Activated T-cell treated with anti-CD3 and anti-CD28 coated beads, Interleukin-2, amount 50 U/mL, for 72 hours (primary cell): Measurements from ENCODE around the gene ARHGAP15. TPM values are rescaled to one million over a fixed set of nuclear protein-coding genes. Genes with fewer than 3 reads are reported as not detected.

Experiments used
- ATAC-seq, 2 donors: fragments of 150-1000 bp; cut with Tn5 transposase; replicated peaks in 1 of 2; 2 replicates each; pipeline ENCODE4 v1.10.0; 2021; ENCODE audit warnings: moderate library complexity in 2 of 2, mild to moderate bottlenecking in 1 of 2
- DNase-seq, 2 donors: peaks; one replicate each; pipeline ENCODE4 v3.0.0; 2021 to 2022; ENCODE audit warnings: mixed read lengths in 1 of 2
- H3K27ac Mint-ChIP-seq: one replicate; pipeline ENCODE4 v1.8.0; 2022; ENCODE audit warnings: mild to moderate bottlenecking, moderate library complexity, mixed read lengths
- H3K27me3 Mint-ChIP-seq: one replicate; pipeline ENCODE4 v1.8.0; 2022; ENCODE audit warnings: low read depth, mixed read lengths
- H3K36me3 Mint-ChIP-seq, 2 donors: one replicate each; pipeline ENCODE4 v1.8.0; 2022; ENCODE audit warnings: mixed read lengths in 2 of 2, mild to moderate bottlenecking in 1 of 2; ENCODE audit not compliant: insufficient read depth in 2 of 2
- H3K4me1 Mint-ChIP-seq: one replicate; pipeline ENCODE4 v1.8.0; 2022; ENCODE audit warnings: low read depth, mixed read lengths
- H3K4me3 Mint-ChIP-seq, 2 donors: one replicate each; pipeline ENCODE4 v1.8.0; 2022; ENCODE audit warnings: mild to moderate bottlenecking in 2 of 2, mixed read lengths in 2 of 2, moderate library complexity in 2 of 2
- H3K9me3 Mint-ChIP-seq, 2 donors: one replicate each; pipeline ENCODE4 v1.8.0; 2022; ENCODE audit warnings: mixed read lengths in 2 of 2
- total RNA-seq, 2 donors: library from RNA; stranded (reverse); gene quantifications; one replicate each; pipeline ENCODE4 v1.2.3, GENCODE V29; 2022

The ARHGAP15 gene
- total RNA-seq, 2 donors from 2014 or later: 94.6 to 111 TPM

DNA sequence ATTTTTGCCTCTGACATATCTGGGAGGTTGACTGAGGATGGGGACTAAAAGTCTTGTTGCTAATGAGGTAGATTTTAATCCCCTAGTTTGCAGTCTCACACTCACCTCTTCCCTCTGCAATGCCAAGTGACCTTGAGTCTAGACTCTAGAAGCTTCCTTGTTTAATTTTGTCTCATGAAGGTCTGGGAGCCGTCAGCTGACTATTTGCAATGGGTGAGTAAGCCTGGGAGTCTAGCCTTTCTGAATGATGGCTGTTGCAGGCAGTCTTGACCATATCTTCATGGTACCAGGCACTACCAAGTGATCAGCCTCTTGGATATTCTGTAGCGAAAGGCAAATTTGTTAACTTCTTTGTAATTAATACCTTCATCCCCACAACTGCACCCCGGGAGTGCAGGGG is 61.2 kb downstream of the ARHGAP15 start:
- H3K4me3 Mint-ChIP-seq: no peak overlapping the region
- peaks cover 35% of the 10 kb centered on the region for H3K4me1 Mint-ChIP-seq
- H3K36me3 Mint-ChIP-seq: peaks cover 0 to 13% of the 10 kb centered on the region in 2 donors
- H3K27me3 Mint-ChIP-seq: no peaks in the 10 kb centered on the region
- ATAC-seq (no peak), DNase-seq (no peak)
- no peaks in the 10 kb centered on the region for H3K9me3 Mint-ChIP-seq
- no peak overlapping the region for H3K27ac Mint-ChIP-seq

DNA sequence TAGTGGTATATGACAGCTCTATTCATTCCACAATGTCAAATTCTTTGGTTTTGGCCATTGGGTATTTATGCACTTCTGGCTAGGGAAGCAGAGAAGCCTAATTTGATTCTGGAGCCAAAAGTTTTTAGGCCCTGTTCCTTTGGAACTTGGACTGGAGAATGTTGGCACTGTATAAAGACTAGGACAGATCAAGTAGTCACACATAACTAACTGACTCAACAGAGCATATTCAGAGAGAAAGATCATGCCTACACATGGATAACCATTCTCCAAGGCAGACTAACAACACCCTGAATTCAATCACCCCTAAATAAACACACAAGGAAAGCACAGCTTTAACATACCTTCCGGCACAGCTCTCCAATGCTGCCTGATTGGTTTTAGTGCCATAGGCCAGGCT is 62.9 kb downstream of the ARHGAP15 start:
- no peak for ATAC-seq

DNA sequence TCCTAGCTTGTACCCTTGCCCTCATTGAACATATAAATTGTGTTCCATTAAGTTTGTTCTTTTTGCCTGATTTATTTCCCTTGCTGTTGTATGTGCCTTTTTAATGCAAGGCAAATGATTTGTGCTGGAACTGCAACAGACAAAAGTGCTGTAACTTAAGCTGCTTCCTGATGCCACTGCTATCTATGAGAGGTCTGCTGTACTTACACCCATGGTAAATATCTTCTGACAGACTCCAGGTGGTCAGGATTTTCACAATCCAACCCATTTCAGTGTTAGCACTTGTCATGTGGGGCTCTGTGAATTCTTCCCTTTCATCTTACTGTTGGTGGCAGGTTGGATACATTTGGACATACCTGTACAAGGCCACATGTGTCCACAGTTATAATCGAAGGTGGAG is 63.5 kb downstream of the ARHGAP15 start:
- no peak for ATAC-seq
- peaks cover 28% of the 10 kb centered on the region for H3K4me1 Mint-ChIP-seq
- no peaks in the 10 kb centered on the region for H3K27me3 Mint-ChIP-seq
- H3K4me3 Mint-ChIP-seq: no peak overlapping the region
- H3K36me3 Mint-ChIP-seq: peaks cover 0 to 13% of the 10 kb centered on the region in 2 donors
- DNase-seq: no peak
- H3K27ac Mint-ChIP-seq: no peak overlapping the region
- no peaks in the 10 kb centered on the region for H3K9me3 Mint-ChIP-seq

More for the DNA sequence above, 62.9 kb downstream of the ARHGAP15 start:
- H3K27ac Mint-ChIP-seq: no peak overlapping the region
- DNase-seq: no peak
- peaks cover 0 to 13% of the 10 kb centered on the region in 2 donors for H3K36me3 Mint-ChIP-seq
- no peak overlapping the region for H3K4me3 Mint-ChIP-seq
- peaks cover 28% of the 10 kb centered on the region for H3K4me1 Mint-ChIP-seq
- H3K27me3 Mint-ChIP-seq: no peaks in the 10 kb centered on the region
- H3K9me3 Mint-ChIP-seq: no peaks in the 10 kb centered on the region

DNA sequence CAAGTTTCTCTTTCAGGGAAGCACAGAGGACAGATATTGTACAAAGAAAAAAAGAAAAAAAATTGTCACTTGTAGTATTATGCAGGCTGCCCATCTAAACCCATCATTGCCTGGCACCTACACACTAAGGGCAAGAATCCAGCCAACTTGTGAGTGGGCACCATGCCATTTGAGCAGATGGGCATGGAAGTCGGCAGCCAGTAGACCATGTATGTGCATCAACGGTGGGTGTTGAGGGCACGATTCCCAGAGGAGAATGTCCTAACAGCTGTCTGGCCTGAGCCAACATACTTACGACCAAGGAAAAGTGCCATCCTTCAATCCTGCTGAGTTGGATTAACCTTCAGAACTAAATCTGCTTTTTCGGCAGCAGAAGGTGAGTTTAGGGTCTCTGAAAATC is 63.9 kb downstream of the ARHGAP15 start:
- Mint-ChIP-seq H3K27ac (no peak overlapping the region), H3K36me3 (peaks cover 0 to 13% of the 10 kb centered on the region in 2 donors), H3K4me1 (peaks cover 28% of the 10 kb centered on the region), H3K27me3 (no peaks in the 10 kb centered on the region), H3K4me3 (no peak overlapping the region), H3K9me3 (no peaks in the 10 kb centered on the region)
- no peak for ATAC-seq
- DNase-seq: no peak

DNA sequence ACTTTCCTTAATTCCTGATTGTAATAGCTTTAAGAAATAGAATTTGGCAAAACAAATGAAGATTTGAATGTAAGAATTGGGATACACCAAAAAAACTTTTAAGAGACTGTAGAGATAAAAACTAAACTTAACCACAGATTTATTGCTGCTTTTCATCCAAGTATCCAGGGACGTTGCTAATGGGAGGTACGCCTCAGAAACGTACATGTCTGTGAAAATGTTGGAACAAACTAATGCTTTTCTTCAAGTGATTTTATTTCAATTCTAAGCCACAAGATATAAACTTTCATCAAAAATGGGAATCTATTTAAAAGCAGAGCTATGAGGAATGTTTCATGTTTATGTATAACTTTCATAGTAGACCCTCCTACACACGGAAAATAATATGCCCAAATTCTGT is 66.3 kb downstream of the ARHGAP15 start:
- no peak for DNase-seq
- Mint-ChIP-seq H3K27me3 (no peaks in the 10 kb centered on the region), H3K27ac (peak overlapping the region; percentile 70), H3K4me1 (peaks cover 32% of the 10 kb centered on the region), H3K36me3 (peaks cover 2 to 8% of the 10 kb centered on the region in 2 donors), H3K9me3 (no peaks in the 10 kb centered on the region), H3K4me3 (no peak overlapping the region)
- no peak for ATAC-seq

DNA sequence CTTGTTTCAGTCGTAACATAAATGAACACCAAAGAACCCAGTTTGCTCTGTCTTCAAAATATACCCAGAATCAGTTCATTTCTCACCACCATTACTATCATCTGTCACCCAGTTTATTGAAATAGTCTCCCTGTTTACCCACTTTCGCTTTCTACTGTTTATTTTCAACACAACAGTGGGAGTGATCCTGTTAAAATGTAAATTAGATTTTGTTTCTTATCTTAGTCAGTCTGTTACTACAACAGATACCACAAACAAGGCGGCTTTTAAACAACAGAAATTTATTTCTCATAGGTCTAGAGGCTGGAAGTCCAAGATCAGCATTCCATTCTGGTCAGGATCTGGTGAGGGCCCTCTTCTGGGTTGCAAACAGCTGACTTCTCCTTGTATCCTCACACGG is 74.8 kb downstream of the ARHGAP15 start:
- Mint-ChIP-seq H3K4me3 (peak overlapping the region in 1 of 2 donors; percentile 64), H3K36me3 (peaks cover 19 to 48% of the 10 kb centered on the region in 2 donors), H3K4me1 (peaks cover 39% of the 10 kb centered on the region), H3K27ac (peak overlapping the region; percentile 78), H3K27me3 (no peaks in the 10 kb centered on the region), H3K9me3 (peaks cover 1 to 3% of the 10 kb centered on the region in 2 donors)
- DNase-seq: no peak
- ATAC-seq: no peak

DNA sequence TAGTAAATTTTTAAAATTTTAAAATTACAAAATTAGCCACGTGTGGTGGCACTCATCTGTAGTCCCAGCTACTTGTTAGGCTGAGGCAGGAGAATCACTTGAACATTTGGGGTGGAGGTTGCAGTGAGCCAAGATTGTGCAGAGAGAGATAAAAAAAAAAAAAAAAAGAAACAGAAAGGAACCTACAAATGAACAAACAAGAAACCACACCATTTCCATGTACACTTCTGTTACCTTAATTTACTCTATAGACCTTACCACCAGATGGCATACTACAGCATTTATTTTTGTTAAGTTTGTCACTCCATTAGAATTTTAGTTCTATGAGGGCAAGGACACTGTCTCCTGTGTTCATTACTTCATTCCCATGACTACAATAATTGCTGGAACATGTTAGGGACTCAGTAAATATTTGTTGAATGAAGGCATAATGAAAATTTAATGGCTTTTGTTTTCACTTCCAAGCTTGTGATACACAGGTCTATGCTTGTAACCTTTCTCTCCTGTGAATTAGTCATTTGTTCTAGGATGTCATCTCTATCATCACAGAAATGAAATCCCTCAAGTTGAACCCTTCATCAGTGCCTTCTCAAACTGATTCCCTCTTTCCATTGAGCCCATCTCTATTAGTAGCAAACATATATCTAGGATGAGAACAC is 76.0 kb downstream of the ARHGAP15 start:
- Mint-ChIP-seq H3K9me3 (peaks cover 1 to 3% of the 10 kb centered on the region in 2 donors), H3K27ac (peak overlapping the region; percentile 54), H3K27me3 (no peaks in the 10 kb centered on the region), H3K4me3 (peak overlapping the region in 1 of 2 donors; percentile 4), H3K4me1 (peaks cover 48% of the 10 kb centered on the region), H3K36me3 (peaks cover 21 to 53% of the 10 kb centered on the region in 2 donors)
- ATAC-seq (peak; percentile 45 to 65), DNase-seq (no peak)

DNA sequence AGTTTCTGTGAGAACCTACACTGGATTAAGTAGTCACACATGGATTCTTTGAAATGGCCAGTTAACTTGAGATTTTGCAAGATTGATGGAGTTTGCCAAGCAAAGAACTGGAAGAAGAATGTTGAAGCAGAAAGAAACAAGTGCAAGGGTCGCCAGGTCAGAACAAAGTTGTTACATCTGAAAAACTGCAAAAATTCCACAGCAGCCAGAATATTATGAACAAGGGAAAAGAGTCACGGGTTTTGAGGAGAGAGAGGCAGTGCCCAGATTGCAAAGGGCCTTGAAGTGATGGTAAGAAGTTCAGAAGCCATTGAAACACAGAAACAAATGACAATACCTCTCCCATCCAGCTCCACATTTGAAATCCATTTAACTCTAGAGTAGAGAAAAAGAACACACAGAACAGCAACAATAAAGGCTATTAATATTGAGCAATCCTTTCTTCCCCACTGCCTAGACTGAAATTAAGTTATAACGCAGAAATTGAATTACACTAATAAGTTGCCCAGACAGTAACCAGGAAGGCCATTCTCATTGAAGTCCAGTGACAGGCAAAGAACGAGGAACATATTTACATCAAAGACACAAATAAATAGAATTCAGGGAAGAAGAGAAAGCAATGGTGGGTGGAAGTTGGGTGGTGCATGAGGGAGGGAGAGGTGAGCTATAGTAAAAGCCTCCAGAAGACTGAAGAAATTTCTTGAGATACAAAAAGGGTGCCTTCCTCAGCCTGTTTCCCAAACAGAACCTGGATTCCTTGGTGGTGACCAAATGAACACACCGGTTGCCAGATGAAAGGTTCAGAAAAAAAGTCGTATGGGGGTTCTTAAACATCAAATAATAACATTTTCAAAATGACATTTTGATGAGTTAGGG is 80.6 kb downstream of the ARHGAP15 start:
- ATAC-seq: no peak
- peaks cover 4 to 30% of the 10 kb centered on the region in 2 donors for H3K36me3 Mint-ChIP-seq
- H3K4me3 Mint-ChIP-seq: no peak overlapping the region

DNA sequence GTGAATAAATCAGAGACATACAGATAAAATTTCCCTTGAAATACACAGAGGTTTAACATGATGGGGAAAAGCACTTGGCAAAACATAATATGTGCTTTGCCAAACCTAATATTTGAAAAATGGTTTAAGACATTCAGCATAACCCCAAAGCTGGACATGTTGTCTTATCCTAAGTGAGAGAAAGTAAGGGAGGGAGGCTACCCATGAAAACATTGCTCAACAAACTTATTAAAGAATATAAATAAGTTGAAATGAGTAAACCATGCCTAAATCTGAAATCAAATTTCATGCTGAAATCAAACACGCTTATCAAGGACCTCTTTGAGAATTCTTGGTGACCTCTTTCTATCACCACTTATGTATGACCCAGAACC is 81.2 kb downstream of the ARHGAP15 start:
- no peak for DNase-seq
- Mint-ChIP-seq H3K36me3 (peaks cover 6 to 32% of the 10 kb centered on the region in 2 donors), H3K27me3 (no peaks in the 10 kb centered on the region), H3K27ac (no peak overlapping the region), H3K9me3 (no peaks in the 10 kb centered on the region), H3K4me3 (no peak overlapping the region), H3K4me1 (peaks cover 27% of the 10 kb centered on the region)
- ATAC-seq: no peak

More for the DNA sequence above, 80.6 kb downstream of the ARHGAP15 start:
- peak overlapping the region; percentile 11 for H3K27ac Mint-ChIP-seq
- H3K9me3 Mint-ChIP-seq: no peaks in the 10 kb centered on the region
- H3K4me1 Mint-ChIP-seq: peaks cover 29% of the 10 kb centered on the region
- no peaks in the 10 kb centered on the region for H3K27me3 Mint-ChIP-seq
- DNase-seq: no peak

DNA sequence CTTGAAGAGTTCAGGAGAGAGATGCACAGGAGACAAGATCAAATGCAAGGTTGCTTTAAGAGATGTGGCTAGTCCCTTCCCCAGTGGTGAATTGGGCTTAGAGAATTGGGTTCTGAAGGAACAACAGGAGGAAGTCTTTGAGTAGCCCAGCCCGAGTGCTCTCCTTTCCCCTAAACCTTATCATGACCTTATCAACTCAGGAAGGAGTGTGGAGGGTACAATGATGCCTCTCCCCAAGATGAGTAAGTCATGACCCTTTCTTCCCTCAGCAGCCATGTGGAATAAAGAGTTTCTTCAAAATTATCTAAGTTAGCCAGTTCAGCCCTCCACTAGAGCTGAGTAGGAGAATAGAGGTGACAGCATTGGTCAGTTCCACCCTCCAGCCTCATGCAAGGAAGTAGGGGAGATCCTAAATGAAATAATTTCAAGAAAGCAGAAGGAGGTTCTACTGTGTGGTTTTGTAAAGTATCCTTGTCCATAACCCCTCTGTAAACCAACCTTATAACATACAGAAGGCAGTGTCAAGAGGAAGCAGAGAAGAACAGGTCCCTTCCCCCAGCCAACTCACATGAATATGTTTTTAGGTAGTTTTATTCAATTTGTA is 88.4 kb downstream of the ARHGAP15 start:
- H3K4me1 Mint-ChIP-seq: peaks cover 24% of the 10 kb centered on the region
- H3K36me3 Mint-ChIP-seq: peaks cover 3 to 17% of the 10 kb centered on the region in 2 donors
- DNase-seq (no peak), ATAC-seq (no peak)
- H3K4me3 Mint-ChIP-seq: no peak overlapping the region
- H3K9me3 Mint-ChIP-seq: no peaks in the 10 kb centered on the region
- peak overlapping the region; percentile 60 for H3K27ac Mint-ChIP-seq
- H3K27me3 Mint-ChIP-seq: no peaks in the 10 kb centered on the region

DNA sequence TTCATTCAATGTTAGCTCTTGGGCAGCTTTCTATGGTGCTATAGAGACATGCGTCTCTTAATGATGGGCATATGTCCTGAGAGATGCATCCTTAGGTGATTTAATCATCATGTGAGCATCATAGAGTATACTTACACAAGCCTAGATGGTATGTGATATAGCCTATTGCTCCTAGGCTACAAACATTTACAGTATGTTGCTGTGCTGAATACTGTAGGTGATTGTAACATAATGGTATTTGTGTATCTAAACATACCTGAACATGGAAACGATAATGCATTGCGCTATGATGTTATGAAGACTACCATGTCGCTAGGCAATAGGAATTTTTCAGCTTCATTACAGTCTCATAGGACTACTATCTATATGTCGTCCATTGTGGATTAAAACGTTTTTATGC is 89.4 kb downstream of the ARHGAP15 start:
- DNase-seq (no peak), ATAC-seq (no peak)
- no peaks in the 10 kb centered on the region for H3K27me3 Mint-ChIP-seq
- peaks cover 3 to 14% of the 10 kb centered on the region in 2 donors for H3K36me3 Mint-ChIP-seq
- no peak overlapping the region for H3K4me3 Mint-ChIP-seq
- H3K9me3 Mint-ChIP-seq: no peaks in the 10 kb centered on the region
- peaks cover 29% of the 10 kb centered on the region for H3K4me1 Mint-ChIP-seq
- H3K27ac Mint-ChIP-seq: no peak overlapping the region

DNA sequence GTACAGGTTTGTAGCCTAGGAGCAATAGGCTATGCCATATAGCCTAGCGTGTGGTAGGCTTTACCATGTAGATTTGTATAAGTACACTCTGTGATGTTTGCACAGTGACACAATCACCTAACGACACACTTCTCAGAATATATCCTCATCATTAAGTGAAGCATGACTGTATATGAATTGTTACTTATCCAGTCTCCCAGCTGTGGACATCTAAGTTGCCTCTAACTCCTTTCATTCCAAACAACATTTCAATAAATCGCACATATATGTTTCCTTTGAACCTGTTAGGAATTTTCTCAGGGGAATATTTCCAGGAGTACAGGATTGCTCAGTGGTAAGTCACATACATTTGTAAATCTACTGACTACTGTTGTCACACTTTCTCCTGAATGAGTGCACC is 90.0 kb downstream of the ARHGAP15 start:
- Mint-ChIP-seq H3K4me3 (no peak overlapping the region), H3K36me3 (peaks cover 3 to 14% of the 10 kb centered on the region in 2 donors), H3K4me1 (peaks cover 29% of the 10 kb centered on the region), H3K9me3 (no peaks in the 10 kb centered on the region), H3K27ac (no peak overlapping the region), H3K27me3 (no peaks in the 10 kb centered on the region)
- no peak for ATAC-seq
- no peak for DNase-seq

DNA sequence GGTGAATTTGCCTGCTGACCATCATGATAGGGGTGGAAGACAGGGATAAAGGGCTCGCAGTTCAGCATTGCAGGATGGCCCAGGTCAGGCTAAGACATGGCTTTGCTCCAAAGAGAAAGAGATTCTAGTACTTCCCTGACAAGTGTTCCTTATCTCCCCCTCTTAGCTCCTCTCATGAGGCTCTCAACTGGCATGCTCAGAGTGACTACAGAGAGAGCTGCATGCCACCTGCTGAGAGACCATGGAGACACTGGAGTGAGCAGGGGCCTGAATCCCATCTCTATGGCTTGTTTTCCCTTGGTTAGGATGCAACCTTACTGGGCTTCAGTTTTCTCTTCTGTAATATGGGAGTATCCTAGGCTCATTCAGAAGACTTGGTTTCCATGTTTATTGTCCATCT is 94.3 kb downstream of the ARHGAP15 start:
- Mint-ChIP-seq H3K4me3 (no peak overlapping the region), H3K36me3 (peaks cover 0 to 2% of the 10 kb centered on the region in 2 donors), H3K27me3 (no peaks in the 10 kb centered on the region), H3K4me1 (peaks cover 34% of the 10 kb centered on the region), H3K9me3 (no peaks in the 10 kb centered on the region), H3K27ac (peak overlapping the region; percentile 18)
- no peak for ATAC-seq
- no peak for DNase-seq
